Effector CD4-positive, alpha-beta T cell (primary cell): Measurements from ENCODE around the gene NUB1.
A peak's percentile ranks its signal among the peaks of the same experiment; 100 is the strongest.

Experiments
- DNase-seq: peaks from one replicate; pipeline ENCODE4 v3.0.0-alpha.2; 2020

Gene NUB1

GRCh38 chr7:151347200-151347599, 5.6 kb downstream of the NUB1 start:
- no peak for DNase-seq

GRCh38 chr7:151348970-151349369, 7.4 kb downstream of the NUB1 start:
- no peak for DNase-seq

GRCh38 chr7:151349507-151349853, 7.9 kb downstream of the NUB1 start:
- DNase-seq = no peak

- DNase-seq = peak; percentile 9
These were observed 9.4 kb downstream of the NUB1 start for GRCh38 chr7:151351027-151351426.

GRCh38 chr7:151351967-151352366, 10.4 kb downstream of the NUB1 start:
- peak; percentile 47 for DNase-seq

- DNase-seq = no peak
These were observed 10.9 kb downstream of the NUB1 start for GRCh38 chr7:151352512-151352911.

GRCh38 chr7:151361193-151361959, 19.8 kb downstream of the NUB1 start:
- DNase-seq = no peak

GRCh38 chr7:151363182-151363581, 21.6 kb downstream of the NUB1 start:
- DNase-seq = no peak

- DNase-seq = no peak
These were observed 24.7 kb downstream of the NUB1 start for GRCh38 chr7:151366166-151366879.

GRCh38 chr7:151366880-151367222, 25.2 kb downstream of the NUB1 start:
- DNase-seq = no peak

- no peak for DNase-seq
These were observed 25.7 kb downstream of the NUB1 start for GRCh38 chr7:151367284-151367683.

- peak; percentile 67 for DNase-seq
These were observed 26.5 kb downstream of the NUB1 start for GRCh38 chr7:151368136-151368571.

- no peak for DNase-seq
These were observed 29.7 kb downstream of the NUB1 start for GRCh38 chr7:151371266-151371665.

GRCh38 chr7:151372612-151373265, 31.1 kb downstream of the NUB1 start:
- DNase-seq = no peak

- DNase-seq = no peak
These were observed 32.0 kb downstream of the NUB1 start for GRCh38 chr7:151373599-151373998.

GRCh38 chr7:151374139-151374538, 32.5 kb downstream of the NUB1 start:
- DNase-seq = no peak

- DNase-seq = no peak
These were observed 33.1 kb downstream of the NUB1 start for GRCh38 chr7:151374726-151375125.

GRCh38 chr7:151375530-151376217, 34.1 kb downstream of the NUB1 start:
- no peak for DNase-seq

- no peak for DNase-seq
These were observed 34.7 kb downstream of the NUB1 start for GRCh38 chr7:151376218-151376902.

GRCh38 chr7:151377406-151377805, 35.8 kb downstream of the NUB1 start:
- no peak for DNase-seq

- no peak for DNase-seq
These were observed 36.4 kb downstream of the NUB1 start for GRCh38 chr7:151378011-151378410.

- DNase-seq = no peak
These were observed 37.0 kb downstream of the NUB1 start for GRCh38 chr7:151378496-151379192.
